Non-pigmented ciliary epithelial cell (primary cell): ENCODE data around the gene FRMD4B.
"Not testable (repeated sequence)": the region's sequence is repeated elsewhere in the genome, so short reads cannot be mapped to it uniquely, and the experiment has no call there.

Experiments
- DNase-seq: peaks from one replicate; pipeline ENCODE4 v3.0.0-alpha.2; 2010; ENCODE audit warnings: low read depth

FRMD4B gene

DNA sequence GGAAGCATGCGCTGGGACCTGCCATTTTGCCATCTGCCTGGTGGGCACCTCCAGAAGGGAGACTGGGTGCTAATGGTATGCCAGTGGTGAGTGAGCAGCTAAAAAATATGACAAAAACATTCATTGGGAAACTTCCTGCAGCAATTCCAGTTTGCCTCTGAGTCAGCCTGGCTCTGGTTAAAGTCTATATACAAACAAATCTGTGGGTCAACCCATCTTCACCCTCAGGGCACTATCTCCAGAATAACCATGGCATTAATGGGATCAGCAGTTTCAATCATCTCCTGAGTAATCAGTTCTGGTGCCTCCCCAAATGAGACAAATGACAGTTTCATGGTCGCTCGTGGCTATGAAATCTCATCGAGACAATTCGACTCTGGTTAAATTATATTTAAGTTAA, 21.5 kb downstream of the FRMD4B start:
- no peak for DNase-seq

DNA sequence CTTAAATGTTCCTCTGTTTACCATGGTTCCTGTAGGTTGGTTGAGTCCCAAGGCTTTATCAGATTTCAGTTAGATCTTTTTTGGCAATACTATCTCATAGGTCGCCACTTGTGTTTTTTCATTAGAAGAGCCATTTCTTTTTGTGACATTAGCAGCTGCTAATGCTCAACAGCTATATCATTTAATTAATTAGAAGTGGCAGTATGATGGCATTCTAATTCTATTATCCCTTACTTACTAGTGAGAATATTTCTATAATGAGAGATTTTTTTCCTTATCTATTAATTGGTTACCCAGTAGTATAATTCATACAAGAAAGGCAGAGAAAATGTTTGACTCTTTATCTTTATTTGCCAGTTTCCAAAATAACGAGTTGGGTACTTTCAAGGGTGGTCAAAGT, 25.2 kb downstream of the FRMD4B start:
- DNase-seq = no peak

DNA sequence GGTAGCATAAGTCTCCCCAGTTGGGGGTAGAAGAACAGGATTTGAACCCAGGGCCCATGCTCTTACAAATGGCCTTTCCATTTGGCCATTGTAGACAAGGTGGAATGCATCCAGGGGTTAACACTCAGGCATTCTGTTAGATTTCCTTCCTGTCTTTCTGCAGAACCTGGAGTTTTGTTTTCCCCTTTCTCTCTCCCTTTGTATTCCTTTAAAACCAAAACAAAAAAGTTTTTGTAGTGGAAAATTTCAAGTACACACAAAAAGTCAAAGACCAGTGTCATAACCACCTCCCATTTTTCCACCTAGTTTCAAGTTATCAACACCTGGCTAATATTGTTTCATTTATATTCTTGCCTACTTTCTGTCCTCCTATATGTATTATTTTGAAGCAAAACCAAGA, 26.0 kb downstream of the FRMD4B start:
- no peak for DNase-seq

DNA sequence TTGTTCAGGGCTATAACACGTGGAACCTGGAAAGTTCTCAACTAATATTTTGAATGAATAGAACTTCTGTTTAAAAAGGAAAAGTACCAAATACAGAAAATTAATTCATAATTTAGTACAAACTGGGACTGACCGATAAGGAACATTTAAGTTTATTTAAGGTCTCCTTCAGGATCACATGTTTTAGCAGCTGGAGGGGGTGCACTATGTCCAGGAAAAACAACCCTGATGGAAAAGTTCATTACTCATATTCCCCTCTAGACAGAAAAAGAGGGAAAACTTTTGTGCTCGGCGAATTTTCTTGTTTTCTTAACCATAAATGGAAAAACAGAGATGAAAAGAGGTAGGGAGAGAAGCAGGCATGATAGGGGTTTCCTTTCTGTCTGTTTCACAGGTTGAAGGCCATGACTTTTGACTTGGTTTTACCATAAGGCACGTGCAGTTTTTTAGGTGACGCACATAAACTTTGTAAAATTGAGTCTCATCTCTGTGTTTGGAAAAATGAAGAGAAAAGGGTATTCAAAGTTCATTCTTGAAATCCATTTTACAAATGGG, 26.5 kb downstream of the FRMD4B start:
- DNase-seq = no peak

DNA sequence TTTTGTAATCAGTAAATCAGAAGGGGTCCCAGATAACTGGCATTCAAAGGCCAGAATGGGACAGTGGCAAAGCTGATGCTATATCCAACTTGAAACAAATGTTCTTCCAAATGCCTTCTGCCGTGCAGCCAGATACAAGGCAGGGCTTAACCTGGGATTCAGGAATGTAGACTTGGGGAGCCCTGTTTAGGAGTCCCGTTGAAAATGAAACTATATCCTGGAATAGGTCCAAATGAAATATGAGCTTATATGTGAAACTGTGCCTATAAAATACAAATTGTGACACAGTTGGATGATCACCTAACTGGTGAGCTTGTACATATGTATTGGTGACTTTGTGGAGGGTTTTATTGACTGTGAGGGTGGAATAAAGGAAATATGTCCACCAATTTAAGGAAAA, 28.7 kb downstream of the FRMD4B start:
- no peak for DNase-seq

DNA sequence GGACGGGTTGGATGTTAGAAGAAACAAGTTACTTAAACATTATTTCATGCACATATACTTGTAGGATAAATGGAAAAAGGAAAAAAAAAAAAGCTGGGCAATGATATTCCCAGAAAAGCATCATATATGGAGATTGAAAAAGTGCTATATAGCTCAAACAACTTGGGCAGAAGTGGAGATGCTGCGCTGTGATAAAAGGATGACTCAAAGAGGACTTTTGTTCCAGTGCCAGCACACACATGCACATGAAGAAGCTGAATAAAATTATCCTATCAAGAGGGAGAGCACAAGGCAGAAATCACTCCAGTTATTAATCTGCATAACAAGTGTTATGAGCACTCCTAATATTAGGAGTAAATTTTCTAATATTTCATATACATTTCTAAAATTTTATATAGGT, 30.9 kb downstream of the FRMD4B start:
- no peak for DNase-seq

DNA sequence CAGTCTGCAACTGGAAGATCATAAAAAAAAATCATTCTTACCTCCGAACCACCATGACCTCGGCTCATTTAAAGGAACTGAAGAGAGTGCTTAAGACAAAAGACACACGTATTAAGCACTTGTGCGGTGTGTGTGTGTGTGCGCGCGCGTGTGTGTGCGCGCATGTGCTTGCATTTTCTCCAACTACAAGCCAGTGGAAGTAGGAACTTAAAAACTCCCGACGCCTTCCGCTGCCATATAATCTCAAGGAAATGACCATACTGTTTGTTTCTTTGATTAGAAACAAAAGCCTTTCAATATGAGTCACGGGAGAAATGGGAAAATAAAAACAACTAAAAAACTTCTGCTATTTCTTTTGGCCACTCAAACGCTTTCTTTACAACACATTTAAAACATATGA, 32.4 kb downstream of the FRMD4B start:
- no peak for DNase-seq

DNA sequence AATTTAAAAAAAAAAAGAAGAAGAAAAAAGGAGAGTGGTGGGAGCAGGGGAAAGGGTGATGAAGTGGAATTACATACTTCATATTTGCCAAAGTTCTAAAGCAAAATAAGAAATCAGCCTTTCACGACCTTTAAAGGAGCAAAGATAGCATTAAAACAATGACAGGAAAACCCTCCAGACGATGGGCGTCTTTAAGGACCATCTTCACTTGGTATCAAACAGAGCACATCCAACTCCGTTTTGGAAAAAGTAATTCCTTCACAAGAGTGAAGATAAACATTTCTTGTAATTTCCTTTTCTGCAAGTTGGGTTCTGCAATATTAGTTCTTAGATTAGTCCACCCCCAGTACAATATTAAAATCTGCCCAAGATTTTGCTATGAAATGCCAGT, 32.8 kb downstream of the FRMD4B start:
- DNase-seq = no peak

DNA sequence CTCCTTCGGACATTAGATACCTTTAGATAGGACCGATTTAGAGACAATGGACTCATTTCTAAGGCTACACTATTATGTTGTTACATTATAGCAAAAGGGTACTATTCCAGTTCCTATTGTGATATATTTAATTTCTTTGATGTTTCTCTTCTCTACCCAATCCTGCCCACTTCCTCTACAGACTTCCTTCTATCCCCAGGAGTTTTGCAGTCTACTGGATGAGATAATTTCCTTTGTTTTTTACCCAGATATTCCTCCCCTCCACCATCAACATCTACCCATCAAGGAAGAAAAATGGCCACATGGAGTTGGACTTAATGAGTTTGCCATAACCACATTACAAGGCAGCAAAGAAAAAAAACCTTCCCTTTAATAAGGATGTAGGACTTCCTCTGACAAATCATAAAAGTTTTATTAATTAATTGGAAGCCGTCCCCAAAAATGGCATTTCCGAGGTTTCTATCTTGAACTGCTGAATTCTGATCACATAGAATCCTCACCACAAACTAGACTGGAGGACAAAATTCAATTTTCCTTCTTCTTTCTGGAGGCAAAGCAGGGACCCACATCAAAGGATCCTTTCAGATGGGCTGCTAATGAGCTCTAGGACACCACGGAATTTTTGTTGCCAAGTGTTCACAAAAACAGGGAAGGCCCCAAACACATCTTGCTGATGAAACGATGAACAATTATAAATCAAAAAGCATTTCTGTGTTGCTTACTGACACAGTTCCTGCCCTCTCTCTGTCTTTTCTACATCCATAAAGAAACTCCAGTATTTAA, 33.4 kb downstream of the FRMD4B start:
- DNase-seq = no peak

DNA sequence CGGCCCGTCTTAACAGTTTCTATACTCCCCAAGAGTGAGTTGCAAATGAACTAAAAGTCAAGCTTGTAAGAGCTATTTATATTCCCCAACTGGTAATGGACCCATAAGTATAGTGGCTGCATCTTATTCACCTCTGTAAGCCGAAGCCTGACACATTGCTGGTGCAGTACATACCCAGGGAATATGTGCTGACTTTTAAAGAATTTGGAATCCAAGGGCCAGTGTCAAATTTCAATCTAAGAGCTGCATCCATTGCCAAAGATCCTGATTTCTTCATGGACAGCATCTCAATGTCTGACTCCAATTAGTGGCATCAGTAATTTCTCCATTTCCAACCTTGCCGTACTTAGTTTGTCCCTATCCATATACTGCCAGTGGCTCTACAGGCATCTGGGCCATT, 42.0 kb downstream of the FRMD4B start:
- no peak for DNase-seq

DNA sequence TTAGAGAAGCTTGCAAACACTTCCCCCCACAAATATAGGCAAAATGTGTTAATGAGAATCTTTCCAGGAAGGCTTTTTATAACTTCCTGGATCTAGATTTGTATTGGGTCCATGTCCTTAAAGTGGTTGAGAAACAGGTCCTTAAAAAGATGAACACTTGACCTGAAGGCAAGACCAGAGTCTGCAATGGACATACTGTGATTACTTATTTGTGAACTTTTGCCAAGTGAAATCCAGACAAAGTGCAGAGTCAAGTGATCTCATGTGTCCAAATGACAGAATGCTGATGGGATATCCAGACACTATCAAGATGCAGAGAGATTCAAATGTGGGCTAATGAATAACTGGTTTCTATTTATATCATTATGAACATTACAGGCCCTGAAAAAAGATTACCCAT, 43.8 kb downstream of the FRMD4B start:
- DNase-seq = no peak

DNA sequence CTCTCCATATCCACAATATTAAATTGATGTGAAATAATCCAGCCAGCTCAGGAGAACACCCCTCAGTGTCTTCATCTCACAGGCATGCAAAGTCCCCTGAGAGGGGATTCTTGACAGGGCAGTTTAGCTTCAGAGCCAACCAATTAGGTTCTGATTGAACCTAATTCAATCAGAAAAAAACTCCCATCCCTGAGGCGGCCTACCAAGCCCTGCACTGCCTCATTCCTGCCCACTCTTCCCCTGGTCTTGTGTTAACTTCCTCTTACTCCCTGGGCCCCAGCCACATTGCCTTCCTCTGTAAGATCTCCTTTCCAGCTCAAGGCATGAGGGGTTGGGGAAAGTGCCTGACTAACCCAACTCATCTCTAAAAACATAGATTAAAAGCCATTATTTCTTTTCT, 46.1 kb downstream of the FRMD4B start:
- no peak for DNase-seq

DNA sequence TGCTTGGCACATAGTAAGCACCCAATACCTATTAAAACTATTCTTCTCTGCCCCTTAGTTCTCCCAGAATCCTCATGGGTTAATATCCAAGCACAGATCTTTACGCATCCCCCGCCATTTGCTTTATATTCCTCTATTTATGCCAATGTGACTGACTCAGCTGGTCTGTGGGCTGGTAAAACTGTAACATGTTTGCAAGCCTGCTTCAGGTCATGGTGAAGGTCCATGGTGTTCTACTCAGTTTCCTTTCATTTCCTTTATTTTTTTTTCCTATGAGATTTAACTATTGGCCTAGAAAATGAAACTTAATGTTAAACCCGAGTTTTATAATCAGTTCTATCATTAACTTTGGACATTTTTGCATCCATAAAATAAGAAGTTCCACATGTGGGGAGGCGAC, 47.0 kb downstream of the FRMD4B start:
- no peak for DNase-seq

DNA sequence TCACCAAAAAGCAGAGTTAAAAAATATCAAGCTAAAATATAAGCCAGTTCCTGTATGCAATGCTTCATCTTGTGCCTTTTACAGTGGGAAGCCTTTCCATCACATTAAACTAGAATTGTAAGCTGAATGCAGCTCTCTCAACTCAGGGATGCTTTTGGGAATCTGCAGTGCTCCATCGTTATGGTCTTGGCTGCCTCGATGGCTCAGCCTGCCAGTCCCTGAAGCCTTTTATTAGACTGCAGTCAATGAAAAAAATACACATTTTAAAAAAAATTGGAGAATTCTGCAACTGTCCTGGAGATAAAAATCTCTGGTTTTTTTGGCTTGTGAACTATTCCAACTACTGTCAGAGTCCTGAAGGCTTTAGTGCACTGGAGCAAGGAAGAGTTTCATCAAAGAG, 53.0 kb downstream of the FRMD4B start:
- no peak for DNase-seq

DNA sequence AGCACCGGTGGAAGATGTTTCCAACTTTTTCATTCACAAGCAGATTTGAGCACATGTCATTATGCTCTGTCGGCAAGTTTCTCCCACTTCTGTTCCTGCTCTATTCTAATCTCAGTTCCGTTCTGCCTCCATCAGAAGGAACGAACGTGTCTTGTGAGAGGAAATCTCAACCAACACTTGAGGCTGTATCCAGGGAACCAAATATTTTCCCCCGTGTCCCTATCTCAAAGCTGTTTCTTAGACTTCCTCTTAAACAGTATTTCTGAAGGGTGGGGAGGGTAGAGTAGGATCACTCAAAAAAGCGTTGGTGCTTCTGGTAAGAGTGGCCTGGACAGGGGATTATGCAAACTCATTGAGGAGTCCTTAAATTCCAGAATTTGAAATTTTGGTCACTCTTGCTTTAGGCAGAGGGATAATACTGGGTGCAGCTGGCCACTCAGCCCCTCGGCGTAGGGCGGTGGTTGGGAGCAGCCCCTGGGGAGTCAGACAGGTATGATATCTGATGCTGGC, 54.9 kb downstream of the FRMD4B start:
- no peak for DNase-seq

DNA sequence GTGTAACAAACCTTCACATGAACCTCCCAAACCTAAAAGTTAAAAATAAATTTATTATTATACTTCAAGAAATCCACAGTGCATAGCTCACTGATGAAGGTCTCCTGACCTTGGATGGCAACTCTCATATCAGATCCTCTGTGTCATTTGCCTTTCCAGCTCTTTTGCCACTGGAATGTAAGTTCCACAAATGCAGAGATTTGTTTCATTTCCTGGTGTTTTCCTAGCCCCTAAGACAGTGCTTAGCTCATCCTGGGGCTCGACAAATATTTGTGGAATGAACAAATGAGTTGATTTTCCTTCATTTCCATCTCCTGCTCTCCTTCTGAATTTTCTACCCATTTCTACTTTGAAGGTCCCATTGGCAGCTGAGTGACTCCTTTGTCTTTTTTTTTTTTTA, 56.0 kb downstream of the FRMD4B start:
- peak; percentile 35 for DNase-seq

DNA sequence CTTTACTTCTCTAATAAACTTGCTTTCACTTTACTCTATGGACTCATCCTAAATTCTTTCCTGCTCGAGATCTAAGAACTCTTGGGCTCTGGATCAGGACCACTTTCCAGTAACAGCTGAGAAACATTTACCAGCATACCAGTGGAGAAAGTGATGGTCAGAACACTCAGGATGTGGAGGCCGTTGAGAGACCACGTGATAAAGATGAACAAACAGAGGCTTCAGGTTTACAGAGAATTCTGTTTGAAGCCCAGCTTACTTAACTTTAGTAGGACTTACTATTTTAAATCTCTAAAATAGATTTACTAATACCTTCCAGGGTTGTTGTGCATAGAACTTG, 57.0 kb downstream of the FRMD4B start:
- DNase-seq = no peak

DNA sequence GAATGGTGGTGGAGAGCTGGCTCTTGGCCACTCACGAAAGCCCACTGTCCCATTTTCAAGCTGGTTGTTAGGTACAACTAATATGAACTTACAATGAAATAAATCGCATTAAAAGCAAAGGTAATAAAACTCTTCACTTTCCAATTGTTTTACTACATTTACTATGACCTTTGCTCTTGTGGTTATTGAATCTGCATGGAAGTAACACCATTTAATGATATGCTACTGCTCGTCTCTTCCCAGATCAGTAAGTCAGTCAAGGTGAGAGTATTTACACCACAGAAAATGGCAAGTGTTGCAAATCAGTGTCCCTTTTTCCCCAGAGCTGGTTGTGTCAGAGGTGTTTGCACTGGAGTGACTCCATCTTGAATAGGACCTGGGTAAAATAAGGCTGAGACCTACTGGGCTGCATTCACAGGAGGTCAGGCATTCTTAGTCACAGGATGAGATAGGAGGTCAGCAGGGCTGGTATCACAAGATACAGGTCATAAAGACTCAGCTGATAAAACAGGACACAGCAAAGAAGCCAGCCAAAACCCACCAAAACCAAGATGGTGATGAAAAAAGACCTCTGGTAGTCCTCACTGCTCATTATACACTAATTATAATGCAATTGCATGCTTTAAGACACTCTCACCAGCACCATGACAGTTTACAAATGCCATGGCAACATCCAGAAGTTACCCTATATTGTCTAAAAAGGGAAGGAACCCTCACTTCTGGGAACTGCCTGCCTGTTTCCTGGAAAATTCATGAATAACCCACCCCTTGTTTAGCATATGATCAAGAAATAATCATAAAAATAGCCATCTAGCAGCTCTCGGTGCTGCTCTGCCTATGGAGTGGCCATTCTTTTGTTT, 57.6 kb downstream of the FRMD4B start:
- no peak for DNase-seq

DNA sequence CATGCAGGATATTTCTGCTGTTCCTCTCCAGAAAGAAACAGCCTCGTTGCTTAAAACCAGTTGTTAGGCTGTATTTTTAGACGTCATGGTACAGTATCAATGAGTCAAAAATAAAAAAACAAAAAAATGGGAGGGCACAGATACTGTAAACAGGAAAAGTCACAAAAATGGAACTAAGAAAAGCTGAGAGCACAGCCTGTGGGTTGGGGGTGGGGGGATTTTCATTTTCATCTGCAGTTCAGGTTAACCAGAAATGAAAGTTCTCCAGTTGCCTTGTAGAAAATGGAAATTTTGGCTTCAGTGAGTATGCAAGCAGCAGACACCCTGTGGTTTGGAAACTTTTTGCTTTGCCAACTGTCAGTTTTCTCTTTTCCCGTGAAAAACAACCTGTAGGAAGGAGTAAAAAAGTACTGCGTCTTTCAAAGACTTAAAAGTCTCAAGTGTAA, 59.0 kb downstream of the FRMD4B start:
- no peak for DNase-seq

DNA sequence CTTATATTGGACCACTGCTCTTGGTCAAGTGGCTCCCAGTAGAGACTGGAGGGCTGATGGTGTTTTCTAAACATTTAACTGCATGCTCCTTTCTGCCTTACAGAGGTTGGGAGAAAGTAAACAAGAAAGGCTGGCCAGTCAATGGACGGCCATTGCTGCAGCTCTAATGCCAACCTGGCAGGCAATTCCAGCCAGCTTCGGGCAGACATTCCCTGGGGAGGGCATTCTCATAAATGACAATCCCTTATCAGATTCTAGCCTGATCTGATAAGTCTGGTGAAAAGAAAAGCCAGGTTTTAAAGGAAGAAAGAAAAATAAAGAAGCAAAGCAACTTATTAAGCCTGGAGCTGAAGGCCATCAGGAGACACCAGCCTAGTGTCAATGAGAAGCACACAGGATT, 60.7 kb downstream of the FRMD4B start:
- DNase-seq = no peak

DNA sequence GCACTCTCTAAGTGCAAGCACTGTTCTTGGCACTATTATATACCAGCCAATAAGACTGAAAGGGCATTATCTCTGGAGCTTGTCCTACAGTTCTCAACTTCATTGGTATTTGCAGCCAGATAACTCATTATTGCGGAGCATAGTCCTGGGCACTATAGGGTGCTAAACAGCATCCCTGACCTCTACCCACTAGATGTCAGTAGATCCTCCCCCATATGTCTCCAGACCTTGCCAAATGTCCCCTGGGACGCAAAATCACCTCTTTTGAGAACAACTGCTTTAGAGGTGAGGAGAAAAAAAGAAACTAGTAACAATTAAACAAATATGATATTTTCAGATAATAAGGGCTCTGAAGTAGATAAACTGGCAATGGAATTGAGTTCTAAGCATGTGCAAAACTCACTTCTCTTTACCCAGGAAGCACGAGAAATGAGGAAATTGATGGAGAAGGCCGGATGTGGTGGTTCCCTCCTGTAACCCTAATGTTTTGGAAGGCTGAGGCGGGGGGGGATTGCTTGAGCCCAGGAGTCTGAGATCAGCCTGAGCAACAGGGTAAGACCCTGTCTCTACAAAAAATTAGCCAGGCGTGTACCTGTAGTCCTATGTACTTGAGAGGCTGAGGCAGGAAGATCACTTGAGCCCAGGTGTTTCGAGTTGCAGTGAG, 61.4 kb downstream of the FRMD4B start:
- no peak for DNase-seq

DNA sequence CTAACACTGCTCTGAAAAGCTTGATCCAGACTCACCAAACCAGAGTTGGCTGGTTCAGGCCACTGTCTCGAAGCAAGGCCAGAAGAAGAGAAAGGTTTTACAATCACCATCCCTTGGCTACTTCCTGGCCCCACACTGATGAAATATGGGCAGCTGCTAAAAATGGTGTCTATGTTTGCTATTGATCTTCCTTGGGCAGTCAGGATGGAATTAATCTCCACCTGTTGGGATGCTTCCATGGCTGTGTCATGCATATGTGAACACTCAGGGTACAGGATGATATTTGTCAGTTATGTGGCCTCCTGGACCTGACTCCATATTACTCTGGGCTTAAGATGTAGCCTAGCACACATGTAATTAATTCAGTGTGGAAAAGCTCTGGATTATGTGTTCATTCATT, 61.9 kb downstream of the FRMD4B start:
- no peak for DNase-seq

DNA sequence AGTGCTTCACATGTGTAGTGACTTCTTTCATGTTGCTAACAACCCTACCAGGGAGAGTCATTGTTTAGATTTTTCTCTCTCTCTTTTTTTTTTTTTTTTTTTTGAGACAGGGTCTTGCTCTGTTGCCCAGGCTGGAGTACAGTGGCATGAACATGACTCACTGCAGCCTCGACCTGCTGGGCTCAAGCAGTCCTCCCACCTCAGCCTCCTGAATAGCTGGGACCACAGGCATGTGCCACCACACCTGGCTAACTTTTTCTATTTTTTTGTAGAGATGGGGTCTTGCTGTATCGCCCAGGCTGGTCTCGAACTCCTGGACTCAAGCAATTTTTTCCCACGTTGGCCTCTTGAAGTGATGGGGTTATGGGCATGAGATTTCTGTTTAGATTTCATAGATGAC, 63.4 kb downstream of the FRMD4B start:
- not testable (repeated sequence) for DNase-seq
